IMR-90 (cell line): ENCODE results near the gene PDLIM4. TPM values are rescaled to one million over a fixed set of nuclear protein-coding genes. Genes with fewer than 3 reads are reported as not detected.

Experiments
- ATAC-seq: fragments of 200-7000 bp; cut with Tn5 transposase; 2 replicates; pipeline ENCODE4 v1.9.1; 2020; ENCODE audit warnings: low read depth, mild to moderate bottlenecking, moderate library complexity
- BruUV-seq: library from RNA; stranded (reverse); fragments of 400-500 nt; replicated peaks from 2 replicates; lab custom pipeline; 2021; lab: Mats Ljungman, UMichigan
- CTCF ChIA-PET: fragments of 300-600 bp; formaldehyde crosslinking; extraction: SDS; loops from one replicate; lab custom pipeline; 2021; ENCODE audit warnings: antibody characterized with exemption; lab: Yijun Ruan, JAX
- POLR2A ChIA-PET: fragments of 300-600 bp; sonication (Branson Sonifier 250); formaldehyde crosslinking; loops from one replicate; lab custom pipeline; 2022; ENCODE audit warnings: antibody characterized with exemption; ENCODE audit not compliant: unreplicated experiment; lab: Charles Lee
- DNase-seq: peaks from one replicate; pipeline ENCODE4 v3.0.0; 2013
- H2AFZ ChIP-seq: replicated peaks from 2 replicates; pipeline ENCODE3; 2013; ENCODE audit warnings: low read length, mild to moderate bottlenecking; ENCODE audit not compliant: poor library complexity
- H2AK5ac ChIP-seq: 2 replicates; pipeline ENCODE4 v1.6.1; 2013; ENCODE audit warnings: low read depth, low read length, inconsistent platforms
- H2AK9ac ChIP-seq: replicated peaks from 2 replicates; pipeline ENCODE3; 2013; ENCODE audit warnings: mild to moderate bottlenecking, low read depth, low read length, moderate library complexity; ENCODE audit not compliant: poor library complexity
- H2BK120ac ChIP-seq: 2 replicates; pipeline ENCODE4 v1.6.1; 2013; ENCODE audit warnings: low read depth, low read length, inconsistent platforms
- H2BK15ac ChIP-seq: 3 replicates; pipeline ENCODE4 v1.6.1; 2013; ENCODE audit warnings: low read depth, low read length, inconsistent platforms
- H2BK20ac ChIP-seq: 2 replicates; pipeline ENCODE4 v1.6.1; 2013; ENCODE audit warnings: low read depth, mild to moderate bottlenecking, inconsistent platforms, low read length, moderate library complexity
- H2BK5ac ChIP-seq: 2 replicates; pipeline ENCODE4 v1.6.1; 2013; ENCODE audit warnings: mild to moderate bottlenecking, low read depth, low read length, inconsistent platforms; ENCODE audit not compliant: poor library complexity, severe bottlenecking
- H3K14ac ChIP-seq: replicated peaks from 2 replicates; pipeline ENCODE4 v1.6.1; 2013; ENCODE audit warnings: low read depth, low read length, inconsistent platforms
- H3K18ac ChIP-seq: 2 replicates; pipeline ENCODE4 v1.6.1; 2013; ENCODE audit warnings: low read depth, low read length, control low read depth
- H3K23ac ChIP-seq: 2 replicates; pipeline ENCODE4 v1.6.1; 2013; ENCODE audit warnings: low read depth, low read length, inconsistent platforms
- H3K27ac ChIP-seq: 2 replicates; pipeline ENCODE4 v1.5.1; 2013; ENCODE audit warnings: mild to moderate bottlenecking, control low read depth, low read length; ENCODE audit not compliant: insufficient read depth
- H3K27me3 ChIP-seq: 2 replicates; pipeline ENCODE4 v1.6.1; 2013; ENCODE audit warnings: low read length; ENCODE audit not compliant: control insufficient read depth, insufficient read depth
- H3K36me3 ChIP-seq: 2 replicates; pipeline ENCODE4 v1.6.1; 2013; ENCODE audit warnings: low read length, mixed read lengths; ENCODE audit not compliant: control insufficient read depth, insufficient read depth
- H3K4ac ChIP-seq: 2 replicates; pipeline ENCODE4 v1.6.1; 2013; ENCODE audit warnings: low read depth, low read length, inconsistent platforms
- H3K4me1 ChIP-seq: 2 replicates; pipeline ENCODE4 v1.6.1; 2013; ENCODE audit warnings: low read length, mixed read lengths; ENCODE audit not compliant: control insufficient read depth, insufficient read depth
- H3K4me2 ChIP-seq: 2 replicates; pipeline ENCODE4 v1.6.1; 2013; ENCODE audit warnings: low read depth, mild to moderate bottlenecking, control low read depth, low read length, moderate library complexity
- H3K4me3 ChIP-seq: 2 replicates; pipeline ENCODE4 v1.5.1; 2013; ENCODE audit warnings: low read depth, mild to moderate bottlenecking, control low read depth, low read length, moderate library complexity; ENCODE audit not compliant: insufficient read depth
- H3K56ac ChIP-seq: 2 replicates; pipeline ENCODE4 v1.6.1; 2013; ENCODE audit warnings: low read length, inconsistent platforms; ENCODE audit not compliant: insufficient read depth; ENCODE audit errors: extremely low read depth
- H3K79me1 ChIP-seq, 2 experiments: 2 replicates each; pipeline ENCODE4 v1.6.1; 2013; ENCODE audit warnings: low read length in 2 of 2, inconsistent platforms in 1 of 2, low read depth in 1 of 2
- H3K9ac ChIP-seq: 2 replicates; pipeline ENCODE4 v1.6.1; 2013; ENCODE audit warnings: low read depth, low read length, control low read depth
- H3K9me1 ChIP-seq: 2 replicates; pipeline ENCODE4 v1.6.1; 2013; ENCODE audit warnings: low read length, inconsistent platforms; ENCODE audit not compliant: insufficient read depth
- H3K9me3 ChIP-seq: 2 replicates; pipeline ENCODE4 v1.6.1; 2013; ENCODE audit warnings: low read length; ENCODE audit not compliant: control insufficient read depth, insufficient read depth
- H4K20me1 ChIP-seq: 2 replicates; pipeline ENCODE4 v1.6.1; 2013; ENCODE audit warnings: low read length, inconsistent platforms; ENCODE audit not compliant: insufficient read depth
- H4K5ac ChIP-seq: 2 replicates; pipeline ENCODE4 v1.6.1; 2013; ENCODE audit warnings: mild to moderate bottlenecking, low read depth, low read length, control low read depth
- H4K8ac ChIP-seq, 2 experiments: 2 replicates each; pipeline ENCODE4 v1.6.1; 2013; ENCODE audit warnings: low read depth in 2 of 2, low read length in 2 of 2, control low read depth in 1 of 2, inconsistent platforms in 1 of 2
- H4K91ac ChIP-seq: 2 replicates; pipeline ENCODE4 v1.6.1; 2013; ENCODE audit warnings: low read depth, low read length, inconsistent platforms; ENCODE audit not compliant: insufficient read depth
- BHLHE40 ChIP-seq: fragments of 150-350 bp; IDR thresholded peaks from 2 replicates; pipeline ENCODE4 v1.6.1; 2016; ENCODE audit warnings: mild to moderate bottlenecking, low read depth, low read length
- MAZ ChIP-seq: IDR thresholded peaks from 2 replicates; pipeline ENCODE4 v1.6.1; 2012; ENCODE audit warnings: low read depth, mild to moderate bottlenecking, low read length, improper control_type of control experiment, moderate library complexity, borderline replicate concordance
- NFE2L2 ChIP-seq: fragments of 150-350 bp; IDR thresholded peaks from 2 replicates; pipeline ENCODE4 v1.6.1; 2016; ENCODE audit warnings: low read depth, mild to moderate bottlenecking, low read length
- RAD21 ChIP-seq: IDR thresholded peaks from 2 replicates; pipeline ENCODE4 v1.6.1; 2012; ENCODE audit warnings: low read length, improper control_type of control experiment
- RFX5 ChIP-seq: IDR thresholded peaks from 2 replicates; pipeline ENCODE4 v1.8.0; 2012; ENCODE audit warnings: low read depth, mild to moderate bottlenecking, low read length, moderate library complexity
- WGBS, 2 experiments: methylation state at CpG; one replicate each; pipeline versions ENCODE4 v1.1.5 to v1.1.7; 2013; ENCODE audit warnings: missing lambda C conversion rate in 2 of 2; ENCODE audit not compliant: insufficient read length in 1 of 2; ENCODE audit errors: extremely low coverage in 2 of 2; 5-methylcytosine and 5-hydroxymethylcytosine counted together
- dilution Hi-C: fragments of 300-500 bp; cut with HindIII; formaldehyde crosslinking; loops from one replicate; pipeline ENCODE4 v1.14.3; 2018; ENCODE audit warnings: low sequenced_read_pairs; ENCODE audit not compliant: unreplicated experiment
- in situ Hi-C: fragments of 300-500 bp; cut with MboI; formaldehyde crosslinking; loops from 3 replicates; pipeline ENCODE4 v1.14.3; 2019; ENCODE audit warnings: low sequenced_read_pairs, inconsistent platforms, mixed read lengths
- intact Hi-C: fragments of 100-400 bp; cut with micrococcal nuclease; formaldehyde crosslinking; loops from 2 replicates; pipeline ENCODE4 v1.10.0; 2022
- polyA plus RNA-seq, 3 experiments: library from polyadenylated mRNA; depleted of rRNA; stranded (reverse); fragments of >200 nt; gene quantifications; 2 replicates each; pipeline ENCODE4 v1.2.3, GENCODE V29; 2012; ENCODE audit warnings: low replicate concordance in 1 of 3
- total RNA-seq: library from RNA; depleted of rRNA; stranded (reverse); fragments of >200 nt; gene quantifications from 2 replicates; pipeline ENCODE4 v1.2.3, GENCODE V29; 2012
- TF ChIP-seq, protein P1 (sequence below): fragments of 150-350 bp; IDR thresholded peaks from 2 replicates; pipeline ENCODE4 v1.6.1; 2017; ENCODE audit warnings: mild to moderate bottlenecking, antibody characterized with exemption, low read length, low read depth
- TF ChIP-seq, protein P2 (sequence below): conservative IDR thresholded peaks from 2 replicates; pipeline ENCODE4 v1.5.1; 2012; ENCODE audit warnings: mild to moderate bottlenecking, low read depth, low read length, improper control_type of control experiment
- TF ChIP-seq, protein P3 (sequence below): fragments of 150-350 bp; IDR thresholded peaks from 2 replicates; pipeline ENCODE4 v1.6.1; 2016; ENCODE audit warnings: low read depth, mild to moderate bottlenecking, low read length, moderate library complexity, borderline replicate concordance

The PDLIM4 gene
- total and polyA plus RNA-seq, 2 of the 4 experiments (the other 2 are of a cell fraction): 61.1 to 214 TPM

DNA sequence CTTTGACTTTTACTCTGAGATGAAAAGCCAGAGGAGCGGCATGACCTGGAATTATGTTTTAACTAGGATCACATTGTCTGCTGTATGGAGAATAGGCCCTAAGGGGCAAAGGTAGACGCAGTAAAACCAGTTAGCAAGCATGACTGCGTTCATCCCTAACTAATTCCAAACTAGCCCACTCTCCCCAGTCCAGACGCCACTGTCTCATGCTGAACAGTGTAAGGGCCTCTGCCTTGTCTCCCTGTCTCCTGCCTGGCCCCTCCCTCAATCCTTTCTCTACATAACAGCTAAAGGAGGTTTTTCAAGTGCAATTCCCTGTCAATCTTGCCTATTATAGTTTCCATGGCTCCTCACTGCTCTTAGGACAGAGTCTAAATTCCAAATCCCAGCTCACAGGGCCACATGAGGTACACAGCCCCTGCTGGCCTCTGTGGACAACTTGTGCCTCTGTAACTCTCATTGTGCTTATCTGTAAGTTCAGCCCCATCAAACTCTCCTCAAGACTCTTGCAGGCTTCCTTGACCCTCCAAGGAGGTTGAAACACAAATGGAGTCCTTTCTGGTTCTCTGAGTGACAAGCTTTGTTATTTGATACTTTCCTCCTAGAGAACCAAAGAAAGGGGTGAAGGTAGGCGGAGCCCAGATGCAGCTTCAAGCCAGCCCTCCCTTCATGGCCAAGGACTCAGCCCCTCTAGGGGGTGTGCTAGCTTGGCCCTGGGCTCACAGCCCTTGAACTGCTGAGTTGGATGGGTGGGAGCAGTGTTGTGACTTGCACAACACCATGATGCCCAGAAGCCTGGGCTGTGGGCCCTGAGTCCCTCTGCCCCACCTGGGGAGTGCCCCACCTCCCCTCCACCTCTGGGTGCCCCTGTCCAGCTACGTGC is 20.7 kb downstream of the PDLIM4 start:
- Histone ChIP-seq H3K9me3 (no peaks in the 10 kb centered on the region), H3K9me1 (no peaks in the 10 kb centered on the region; the same call in 1 of the 2 replicates), H3K4me2 (no peak overlapping the region), H2AK9ac (no peak overlapping the region), H4K8ac (no peak overlapping the region), H3K4me3 (no peak overlapping the region), H2AFZ (no peak overlapping the region), H3K36me3 (peaks cover 5% of the 10 kb centered on the region; the same call in 1 of the 2 replicates), H3K56ac (no peak overlapping the region), H4K20me1 (no peaks in the 10 kb centered on the region), H3K27ac (no peak overlapping the region), H2BK15ac (no peak overlapping the region), H3K9ac (no peak overlapping the region), H3K14ac (no peak overlapping the region), H4K91ac (no peak overlapping the region), H2BK20ac (no peak overlapping the region), H3K18ac (no peak overlapping the region), H3K23ac (no peak overlapping the region), H3K27me3 (peaks cover 5% of the 10 kb centered on the region), H3K4ac (no peak overlapping the region), H2BK120ac (no peak overlapping the region), H4K5ac (no peak overlapping the region), H2BK5ac (no peak overlapping the region), H2AK5ac (no peak overlapping the region), H3K79me1 (no peaks in the 10 kb centered on the region), H3K4me1 (peaks cover under 1% of the 10 kb centered on the region; the same call in 1 of the 2 replicates)
- ChIA-PET CTCF (interaction anchor here (0.6 kb wide), 1 partner anchor 203 kb away, joined by 3 read pairs; no protein-coding TSS in a partner anchor), POLR2A (no interaction called here)
- dilution Hi-C loops: no loop called here
- intact Hi-C loops: no loop called here
- WGBS, 2 experiments: 100% methylated on average over 1 of the region's 6 CpGs; no CpG with 5 or more reads in 1 of the 2 experiments
- ATAC-seq: no peak
- no peak for DNase-seq
- in situ Hi-C loops: no loop called here
- TF ChIP-seq BHLHE40 (no peak), RFX5 (no peak), RAD21 (no peak), NFE2L2 (no peak), MAZ (no peak)
- TF ChIP-seq, protein P1, sequence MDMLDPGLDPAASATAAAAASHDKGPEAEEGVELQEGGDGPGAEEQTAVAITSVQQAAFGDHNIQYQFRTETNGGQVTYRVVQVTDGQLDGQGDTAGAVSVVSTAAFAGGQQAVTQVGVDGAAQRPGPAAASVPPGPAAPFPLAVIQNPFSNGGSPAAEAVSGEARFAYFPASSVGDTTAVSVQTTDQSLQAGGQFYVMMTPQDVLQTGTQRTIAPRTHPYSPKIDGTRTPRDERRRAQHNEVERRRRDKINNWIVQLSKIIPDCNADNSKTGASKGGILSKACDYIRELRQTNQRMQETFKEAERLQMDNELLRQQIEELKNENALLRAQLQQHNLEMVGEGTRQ: no peak
- TF ChIP-seq, protein P2, sequence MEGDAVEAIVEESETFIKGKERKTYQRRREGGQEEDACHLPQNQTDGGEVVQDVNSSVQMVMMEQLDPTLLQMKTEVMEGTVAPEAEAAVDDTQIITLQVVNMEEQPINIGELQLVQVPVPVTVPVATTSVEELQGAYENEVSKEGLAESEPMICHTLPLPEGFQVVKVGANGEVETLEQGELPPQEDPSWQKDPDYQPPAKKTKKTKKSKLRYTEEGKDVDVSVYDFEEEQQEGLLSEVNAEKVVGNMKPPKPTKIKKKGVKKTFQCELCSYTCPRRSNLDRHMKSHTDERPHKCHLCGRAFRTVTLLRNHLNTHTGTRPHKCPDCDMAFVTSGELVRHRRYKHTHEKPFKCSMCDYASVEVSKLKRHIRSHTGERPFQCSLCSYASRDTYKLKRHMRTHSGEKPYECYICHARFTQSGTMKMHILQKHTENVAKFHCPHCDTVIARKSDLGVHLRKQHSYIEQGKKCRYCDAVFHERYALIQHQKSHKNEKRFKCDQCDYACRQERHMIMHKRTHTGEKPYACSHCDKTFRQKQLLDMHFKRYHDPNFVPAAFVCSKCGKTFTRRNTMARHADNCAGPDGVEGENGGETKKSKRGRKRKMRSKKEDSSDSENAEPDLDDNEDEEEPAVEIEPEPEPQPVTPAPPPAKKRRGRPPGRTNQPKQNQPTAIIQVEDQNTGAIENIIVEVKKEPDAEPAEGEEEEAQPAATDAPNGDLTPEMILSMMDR: no peak
- TF ChIP-seq, protein P3, sequence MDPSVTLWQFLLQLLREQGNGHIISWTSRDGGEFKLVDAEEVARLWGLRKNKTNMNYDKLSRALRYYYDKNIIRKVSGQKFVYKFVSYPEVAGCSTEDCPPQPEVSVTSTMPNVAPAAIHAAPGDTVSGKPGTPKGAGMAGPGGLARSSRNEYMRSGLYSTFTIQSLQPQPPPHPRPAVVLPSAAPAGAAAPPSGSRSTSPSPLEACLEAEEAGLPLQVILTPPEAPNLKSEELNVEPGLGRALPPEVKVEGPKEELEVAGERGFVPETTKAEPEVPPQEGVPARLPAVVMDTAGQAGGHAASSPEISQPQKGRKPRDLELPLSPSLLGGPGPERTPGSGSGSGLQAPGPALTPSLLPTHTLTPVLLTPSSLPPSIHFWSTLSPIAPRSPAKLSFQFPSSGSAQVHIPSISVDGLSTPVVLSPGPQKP: no peak
- no TSS peak for BruUV-seq
